SK-N-MC (cell line): ENCODE measurements around the gene HOXD9.

Source experiments
- EZH2 ChIP-seq: fragments of 200-600 bp; sonication (generic); IDR thresholded peaks from one replicate; pipeline ENCODE4 v1.6.1; 2017; ENCODE audit warnings: antibody characterized with exemption
- FOXP2 ChIP-seq: optimal IDR thresholded peaks from 2 replicates; pipeline ENCODE3; 2011; ENCODE audit warnings: mild to moderate bottlenecking, moderate library complexity; ENCODE audit not compliant: insufficient read depth; ENCODE audit errors: extremely low read length, control extremely low read depth
- POLR2AphosphoS5 ChIP-seq: IDR thresholded peaks from 2 replicates; pipeline ENCODE4 v1.6.1; 2012; ENCODE audit warnings: mild to moderate bottlenecking, low read depth, low read length, borderline replicate concordance

GRCh38 chr2:176167398-176167797 is 44.9 kb downstream of the HOXD9 start:
- TF ChIP-seq EZH2 (no peak), POLR2AphosphoS5 (no peak), FOXP2 (no peak)
